ENCODE data around the gene REEP6.

DNA sequence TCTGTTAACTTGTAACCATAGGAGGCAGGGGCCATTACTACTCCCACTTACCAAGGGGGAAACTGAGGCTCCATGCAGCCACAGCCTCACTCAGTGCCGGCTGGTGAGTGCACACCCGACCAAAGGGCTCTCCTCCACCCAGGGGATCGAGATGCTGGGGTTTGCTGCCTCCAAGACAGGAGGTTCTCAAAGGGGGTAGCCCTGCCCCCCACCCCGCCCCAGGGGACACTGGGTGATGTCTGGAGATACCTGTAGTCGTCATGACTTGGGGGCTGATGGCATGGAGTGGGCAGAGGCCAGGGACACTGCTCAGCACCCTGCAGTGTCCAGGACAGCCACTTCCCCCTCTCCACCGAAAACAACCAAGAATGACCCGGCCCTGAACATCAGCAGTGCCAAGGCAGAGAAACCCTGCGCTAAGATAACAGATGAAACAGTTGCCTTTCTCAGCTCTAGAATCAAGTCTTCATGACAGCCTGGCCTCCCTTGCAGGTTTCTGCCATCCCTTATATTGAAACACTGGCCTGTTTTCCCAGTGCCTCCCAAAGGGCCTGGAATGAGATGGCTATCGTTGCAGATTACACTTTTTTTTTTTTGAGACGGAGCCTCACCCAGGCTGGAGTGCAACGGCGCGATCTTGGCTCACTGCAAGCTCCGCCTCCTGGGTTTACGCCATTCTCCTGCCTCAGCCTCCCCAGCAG lies 3.3 kb downstream of the REEP6 start:
- TF ChIP-seq SIN3A (IDR thresholded peaks at IDR 0.05; ENCODE audit: borderline replicate concordance, insufficient read depth, low read length) (no peak), POLR2AphosphoS5 (IDR thresholded peaks at IDR 0.05; ENCODE audit: low read depth, low read length) (no peak), TAF1 (IDR thresholded peaks at IDR 0.05; ENCODE audit: borderline replicate concordance, insufficient read depth, low read length) (no peak)
- TF ChIP-seq, protein P1, sequence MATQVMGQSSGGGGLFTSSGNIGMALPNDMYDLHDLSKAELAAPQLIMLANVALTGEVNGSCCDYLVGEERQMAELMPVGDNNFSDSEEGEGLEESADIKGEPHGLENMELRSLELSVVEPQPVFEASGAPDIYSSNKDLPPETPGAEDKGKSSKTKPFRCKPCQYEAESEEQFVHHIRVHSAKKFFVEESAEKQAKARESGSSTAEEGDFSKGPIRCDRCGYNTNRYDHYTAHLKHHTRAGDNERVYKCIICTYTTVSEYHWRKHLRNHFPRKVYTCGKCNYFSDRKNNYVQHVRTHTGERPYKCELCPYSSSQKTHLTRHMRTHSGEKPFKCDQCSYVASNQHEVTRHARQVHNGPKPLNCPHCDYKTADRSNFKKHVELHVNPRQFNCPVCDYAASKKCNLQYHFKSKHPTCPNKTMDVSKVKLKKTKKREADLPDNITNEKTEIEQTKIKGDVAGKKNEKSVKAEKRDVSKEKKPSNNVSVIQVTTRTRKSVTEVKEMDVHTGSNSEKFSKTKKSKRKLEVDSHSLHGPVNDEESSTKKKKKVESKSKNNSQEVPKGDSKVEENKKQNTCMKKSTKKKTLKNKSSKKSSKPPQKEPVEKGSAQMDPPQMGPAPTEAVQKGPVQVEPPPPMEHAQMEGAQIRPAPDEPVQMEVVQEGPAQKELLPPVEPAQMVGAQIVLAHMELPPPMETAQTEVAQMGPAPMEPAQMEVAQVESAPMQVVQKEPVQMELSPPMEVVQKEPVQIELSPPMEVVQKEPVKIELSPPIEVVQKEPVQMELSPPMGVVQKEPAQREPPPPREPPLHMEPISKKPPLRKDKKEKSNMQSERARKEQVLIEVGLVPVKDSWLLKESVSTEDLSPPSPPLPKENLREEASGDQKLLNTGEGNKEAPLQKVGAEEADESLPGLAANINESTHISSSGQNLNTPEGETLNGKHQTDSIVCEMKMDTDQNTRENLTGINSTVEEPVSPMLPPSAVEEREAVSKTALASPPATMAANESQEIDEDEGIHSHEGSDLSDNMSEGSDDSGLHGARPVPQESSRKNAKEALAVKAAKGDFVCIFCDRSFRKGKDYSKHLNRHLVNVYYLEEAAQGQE (IDR thresholded peaks at IDR 0.05; ENCODE audit: insufficient read depth in 1 of 2, low read depth in 2 of 2, low read length in 2 of 2) = no peak
